Astrocyte (in vitro differentiated cells and primary cell): Measurements from ENCODE around the gene KCNIP2. TPM values are rescaled to one million over a fixed set of nuclear protein-coding genes. Genes with fewer than 3 reads are reported as not detected.
A peak's percentile ranks its signal among the peaks of the same experiment; 100 is the strongest.

ENCODE experiments used
- DNase-seq: peaks from one replicate; pipeline ENCODE4 v3.0.0-alpha.2; 2010; ENCODE audit warnings: low read depth
- FAIRE-seq: peaks from 2 replicates; lab custom pipeline; 2011; peaks lifted over from hg19 to GRCh38; lab: Jason Lieb, UNC
- H2AFZ ChIP-seq: 2 replicates; pipeline ENCODE4 v1.6.0; 2012; ENCODE audit warnings: low read depth, low read length, inconsistent platforms
- H3K27ac ChIP-seq: 2 replicates; pipeline ENCODE4 v1.5.1; 2011; ENCODE audit warnings: low read depth, low read length, inconsistent platforms
- H3K27me3 ChIP-seq: 2 replicates; pipeline ENCODE4 v1.6.0; 2011; ENCODE audit warnings: low read length, inconsistent platforms; ENCODE audit not compliant: insufficient read depth
- H3K36me3 ChIP-seq: 2 replicates; pipeline ENCODE4 v1.5.1; 2011; ENCODE audit warnings: low read length, inconsistent platforms; ENCODE audit not compliant: insufficient read depth
- H3K4me1 ChIP-seq: 2 replicates; pipeline ENCODE4 v1.5.1; 2011; ENCODE audit warnings: low read length, inconsistent platforms; ENCODE audit not compliant: insufficient read depth
- H3K4me2 ChIP-seq: 2 replicates; pipeline ENCODE4 v1.6.0; 2012; ENCODE audit warnings: low read length, inconsistent platforms
- H3K4me3 ChIP-seq: 2 replicates; pipeline ENCODE4 v1.5.1; 2011; ENCODE audit warnings: low read depth, mild to moderate bottlenecking, low read length, inconsistent platforms; ENCODE audit not compliant: insufficient read depth
- H3K79me2 ChIP-seq: 2 replicates; pipeline ENCODE4 v1.6.0; 2012; ENCODE audit warnings: mild to moderate bottlenecking, low read length, inconsistent platforms; ENCODE audit not compliant: insufficient read depth
- H3K9ac ChIP-seq: 2 replicates; pipeline ENCODE4 v1.6.0; 2012; ENCODE audit warnings: mild to moderate bottlenecking, low read length, inconsistent platforms
- H3K9me3 ChIP-seq: 2 replicates; pipeline ENCODE4 v1.5.1; 2012; ENCODE audit warnings: low read depth, mild to moderate bottlenecking, low read length, inconsistent platforms; ENCODE audit not compliant: insufficient read depth
- H4K20me1 ChIP-seq: 2 replicates; pipeline ENCODE4 v1.6.0; 2012; ENCODE audit warnings: low read length, inconsistent platforms; ENCODE audit not compliant: insufficient read depth
- H3K27ac Mint-ChIP-seq: one replicate; pipeline ENCODE4 v1.8.0; 2021; ENCODE audit warnings: mild to moderate bottlenecking, mixed read lengths; ENCODE audit not compliant: unreplicated experiment
- H3K27me3 Mint-ChIP-seq: one replicate; pipeline ENCODE4 v1.8.0; 2021; ENCODE audit warnings: low read depth, mixed read lengths; ENCODE audit not compliant: unreplicated experiment
- H3K36me3 Mint-ChIP-seq: one replicate; pipeline ENCODE4 v1.8.0; 2021; ENCODE audit warnings: low read depth, mixed read lengths; ENCODE audit not compliant: unreplicated experiment
- H3K4me1 Mint-ChIP-seq: one replicate; pipeline ENCODE4 v1.8.0; 2021; ENCODE audit warnings: low read depth, mixed read lengths; ENCODE audit not compliant: unreplicated experiment
- H3K4me3 Mint-ChIP-seq: one replicate; pipeline ENCODE4 v1.8.0; 2021; ENCODE audit warnings: mild to moderate bottlenecking, moderate library complexity, mixed read lengths; ENCODE audit not compliant: unreplicated experiment
- H3K9me3 Mint-ChIP-seq: one replicate; pipeline ENCODE4 v1.8.0; 2021; ENCODE audit warnings: mild to moderate bottlenecking, mixed read lengths; ENCODE audit not compliant: unreplicated experiment
- EZH2 ChIP-seq: IDR thresholded peaks from 2 replicates; pipeline ENCODE4 v1.6.1; 2012; ENCODE audit warnings: mild to moderate bottlenecking, low read length, inconsistent platforms; ENCODE audit not compliant: insufficient read depth
- total RNA-seq: library from RNA; stranded (reverse); gene quantifications from 2 replicates; pipeline ENCODE4 v1.2.1, GENCODE V29; 2021
- TF ChIP-seq, protein P1 (sequence below): IDR thresholded peaks from 2 replicates; pipeline ENCODE4 v1.5.1; 2011; ENCODE audit warnings: low read depth, mild to moderate bottlenecking, inconsistent platforms, low read length, moderate library complexity; ENCODE audit not compliant: insufficient read depth

The KCNIP2 gene
- total RNA-seq, 1 donor from 2014 or later, result 2.5 TPM

DNA sequence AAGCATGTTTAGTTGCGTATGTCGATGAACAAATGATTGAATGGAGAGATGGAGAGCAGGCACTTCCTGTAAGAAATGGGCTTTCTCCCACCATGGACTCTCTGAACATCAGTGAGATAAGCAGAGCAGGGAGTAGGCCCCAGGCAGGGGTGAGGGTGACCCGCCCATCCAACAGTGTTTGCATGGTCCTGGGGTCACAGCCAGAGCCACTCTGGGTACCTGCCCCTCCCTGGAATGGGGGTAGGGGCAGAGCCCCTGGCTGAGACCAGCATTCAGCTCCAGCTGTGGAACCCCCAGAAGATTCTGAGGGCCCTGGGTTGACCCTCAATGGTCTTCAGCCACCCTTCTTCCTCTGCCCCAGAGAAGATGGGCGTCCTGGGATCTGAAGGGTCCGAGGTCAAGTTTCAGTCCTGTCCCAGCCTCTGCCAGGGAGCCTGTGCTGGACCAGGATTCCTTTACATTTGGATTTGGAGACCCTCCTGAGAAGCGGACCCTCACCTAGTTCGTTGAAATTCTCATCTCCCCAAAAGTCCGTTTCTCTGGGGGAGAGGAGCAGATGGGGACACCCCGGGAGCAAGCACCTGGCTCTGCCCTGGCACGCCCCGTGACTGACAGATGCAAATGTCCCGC, 65.3 kb downstream of the KCNIP2 start:
- Histone ChIP-seq H3K27ac (no peak overlapping the region), H3K79me2 (peaks cover 14% of the 10 kb centered on the region), H3K27me3 (peaks cover 50% of the 10 kb centered on the region), H3K9me3 (no peaks in the 10 kb centered on the region), H3K9ac (no peak overlapping the region), H3K4me1 (peaks cover 24% of the 10 kb centered on the region), H3K4me2 (peak overlapping the region; percentile 84), H4K20me1 (peaks cover 50% of the 10 kb centered on the region), H3K4me3 (no peak overlapping the region), H2AFZ (no peak overlapping the region), H3K36me3 (no peaks in the 10 kb centered on the region)
- no peak for FAIRE-seq
- Mint-ChIP-seq H3K9me3 (no peaks in the 10 kb centered on the region), H3K27ac (no peak overlapping the region), H3K36me3 (peaks cover 6% of the 10 kb centered on the region), H3K4me3 (peak overlapping the region; percentile 75), H3K27me3 (peaks cover 36% of the 10 kb centered on the region), H3K4me1 (peaks cover 7% of the 10 kb centered on the region)
- no peak for TF ChIP-seq EZH2
- TF ChIP-seq, protein P1, sequence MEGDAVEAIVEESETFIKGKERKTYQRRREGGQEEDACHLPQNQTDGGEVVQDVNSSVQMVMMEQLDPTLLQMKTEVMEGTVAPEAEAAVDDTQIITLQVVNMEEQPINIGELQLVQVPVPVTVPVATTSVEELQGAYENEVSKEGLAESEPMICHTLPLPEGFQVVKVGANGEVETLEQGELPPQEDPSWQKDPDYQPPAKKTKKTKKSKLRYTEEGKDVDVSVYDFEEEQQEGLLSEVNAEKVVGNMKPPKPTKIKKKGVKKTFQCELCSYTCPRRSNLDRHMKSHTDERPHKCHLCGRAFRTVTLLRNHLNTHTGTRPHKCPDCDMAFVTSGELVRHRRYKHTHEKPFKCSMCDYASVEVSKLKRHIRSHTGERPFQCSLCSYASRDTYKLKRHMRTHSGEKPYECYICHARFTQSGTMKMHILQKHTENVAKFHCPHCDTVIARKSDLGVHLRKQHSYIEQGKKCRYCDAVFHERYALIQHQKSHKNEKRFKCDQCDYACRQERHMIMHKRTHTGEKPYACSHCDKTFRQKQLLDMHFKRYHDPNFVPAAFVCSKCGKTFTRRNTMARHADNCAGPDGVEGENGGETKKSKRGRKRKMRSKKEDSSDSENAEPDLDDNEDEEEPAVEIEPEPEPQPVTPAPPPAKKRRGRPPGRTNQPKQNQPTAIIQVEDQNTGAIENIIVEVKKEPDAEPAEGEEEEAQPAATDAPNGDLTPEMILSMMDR, result no peak
- no peak for DNase-seq

DNA sequence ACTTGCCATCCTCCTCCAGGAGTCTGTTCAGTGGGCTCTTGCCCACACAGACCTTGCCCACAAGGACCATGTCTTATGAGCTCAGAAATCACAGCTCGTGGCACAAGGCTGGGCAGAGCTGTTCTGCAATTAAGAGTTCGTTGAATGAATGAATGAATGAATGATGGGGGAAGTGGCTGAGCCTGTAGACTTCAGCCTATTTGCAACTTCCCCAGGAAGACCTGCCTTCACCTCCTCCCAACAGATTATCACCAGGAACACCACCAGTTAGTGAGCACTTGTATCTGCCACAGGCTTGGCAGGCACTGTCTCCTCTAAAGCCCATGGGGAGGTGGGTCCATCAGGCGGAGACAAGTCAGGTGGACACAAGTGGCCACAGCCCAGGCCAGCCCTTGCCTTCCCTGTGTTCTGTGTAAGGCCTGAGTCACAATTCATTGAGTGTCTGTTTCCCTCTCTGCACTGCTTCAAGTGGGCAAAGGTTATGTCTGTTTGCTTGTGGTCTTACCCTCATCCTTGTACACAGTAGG, 65.9 kb downstream of the KCNIP2 start:
- Histone ChIP-seq H3K27ac (no peak overlapping the region), H3K36me3 (no peaks in the 10 kb centered on the region), H3K9ac (no peak overlapping the region), H3K27me3 (peaks cover 55% of the 10 kb centered on the region), H3K4me3 (no peak overlapping the region), H3K4me1 (peaks cover 23% of the 10 kb centered on the region), H3K79me2 (peaks cover 9% of the 10 kb centered on the region), H3K4me2 (no peak overlapping the region), H3K9me3 (no peaks in the 10 kb centered on the region), H2AFZ (no peak overlapping the region), H4K20me1 (peaks cover 56% of the 10 kb centered on the region)
- TF ChIP-seq EZH2, result no peak
- TF ChIP-seq, protein P1, result no peak
- no peak for DNase-seq
- Mint-ChIP-seq H3K9me3 (no peaks in the 10 kb centered on the region), H3K27ac (no peak overlapping the region), H3K4me3 (no peak overlapping the region), H3K36me3 (peaks cover 6% of the 10 kb centered on the region), H3K27me3 (peaks cover 42% of the 10 kb centered on the region), H3K4me1 (peaks cover 5% of the 10 kb centered on the region)
- FAIRE-seq, result no peak

GRCh38 chr10:101776161-101776817, 67.3 kb downstream of the KCNIP2 start:
- Histone ChIP-seq H3K4me3 (no peak overlapping the region), H3K4me2 (peak overlapping the region; percentile 30), H3K9ac (no peak overlapping the region), H3K27ac (no peak overlapping the region), H3K79me2 (no peaks in the 10 kb centered on the region), H3K36me3 (no peaks in the 10 kb centered on the region), H4K20me1 (peaks cover 55% of the 10 kb centered on the region), H3K27me3 (peaks cover 69% of the 10 kb centered on the region), H3K9me3 (no peaks in the 10 kb centered on the region), H2AFZ (no peak overlapping the region), H3K4me1 (peaks cover 17% of the 10 kb centered on the region)
- no peak overlapping the region for H3K27ac Mint-ChIP-seq
- no peaks in the 10 kb centered on the region for H3K9me3 Mint-ChIP-seq
- H3K4me1 Mint-ChIP-seq, result peaks cover 4% of the 10 kb centered on the region
- H3K4me3 Mint-ChIP-seq, result no peak overlapping the region
- DNase-seq (no peak), FAIRE-seq (no peak)
- TF ChIP-seq, protein P1, result no peak
- peak; percentile 97 for TF ChIP-seq EZH2
- H3K27me3 Mint-ChIP-seq, result peaks cover 55% of the 10 kb centered on the region
- H3K36me3 Mint-ChIP-seq, result peaks cover 13% of the 10 kb centered on the region
